Transverse colon (tissue), 4 donors: ENCODE data around the gene C1orf226. TPM values are rescaled to one million over a fixed set of nuclear protein-coding genes. Genes with fewer than 3 reads are reported as not detected.
"Not testable (repeated sequence)": the region's sequence is repeated elsewhere in the genome, so short reads cannot be mapped to it uniquely, and the experiment has no call there.

Source experiments
- DNase-seq: peaks from one replicate; pipeline ENCODE4 v3.0.0-alpha.2; 2019
- H3K27ac ChIP-seq, 4 donors: fragments of 200-600 bp; sonication (generic); 2 replicates each; pipeline ENCODE4 v1.5.1; 2016 to 2018; ENCODE audit warnings: inconsistent platforms in 4 of 4
- H3K27me3 ChIP-seq: fragments of 200-600 bp; sonication (generic); 2 replicates; pipeline ENCODE4 v1.5.1; 2017; ENCODE audit warnings: inconsistent platforms
- H3K36me3 ChIP-seq, 4 donors: fragments of 200-600 bp; sonication (generic); 2 replicates each; pipeline ENCODE4 v1.5.1; 2017 to 2019; ENCODE audit warnings: inconsistent platforms in 4 of 4
- H3K4me1 ChIP-seq, 4 donors: fragments of 200-600 bp; sonication (generic); 2 replicates each; pipeline ENCODE4 v1.5.1; 2017 to 2020; ENCODE audit warnings: inconsistent platforms in 4 of 4
- H3K4me3 ChIP-seq, 4 donors: fragments of 200-600 bp; sonication (generic); 1 replicate in 1 of 4; 2 replicates in 3 of 4; pipeline versions ENCODE4 v1.5.1 to v1.6.1; 2017 to 2019; ENCODE audit warnings: inconsistent platforms in 4 of 4
- H3K9me3 ChIP-seq, 2 donors: fragments of 200-600 bp; sonication (generic); 2 replicates each; pipeline ENCODE4 v1.5.1; 2017 to 2019; ENCODE audit warnings: inconsistent platforms in 2 of 2
- EP300 ChIP-seq: sonication (generic); formaldehyde crosslinking; IDR thresholded peaks from one replicate; pipeline ENCODE4 v1.6.1; 2017; ENCODE audit warnings: antibody characterized with exemption, low read depth
- POLR2A ChIP-seq: fragments of 450-650 bp; IDR thresholded peaks from one replicate; pipeline ENCODE4 v1.6.1; 2016; ENCODE audit warnings: antibody characterized with exemption, mild to moderate bottlenecking, moderate library complexity
- POLR2AphosphoS5 ChIP-seq, 3 donors: sonication (generic); formaldehyde crosslinking; IDR thresholded peaks; one replicate each; pipeline ENCODE4 v1.6.1; 2016; ENCODE audit warnings: antibody characterized with exemption in 3 of 3
- WGBS, 2 donors: methylation state at CpG; one replicate each; pipeline ENCODE4 v1.1.5; 2018; ENCODE audit warnings: low coverage in 1 of 2; 5-methylcytosine and 5-hydroxymethylcytosine counted together
- in situ Hi-C, 4 donors: fragments of 200-750 bp; cut with MboI; loops; one replicate each; pipeline versions ENCODE4 v1.15.0 to v1.15.1; 2017; ENCODE audit warnings: low sequenced_read_pairs in 3 of 4, low pct_ligation_motif_present in 1 of 4, low pct_unique_long_range_greater_than_20kb in 1 of 4
- intact Hi-C: fragments of 100-400 bp; cut with DNase I; formaldehyde crosslinking; loops from one replicate; pipeline ENCODE4 v1.15.1; 2023; ENCODE audit warnings: low total_unique reads
- total RNA-seq, 4 donors: library from RNA; depleted of rRNA; stranded (reverse); fragments of >200 nt; gene quantifications; one replicate each; pipeline ENCODE4 v1.1.0, GENCODE V29; 2016
- TF ChIP-seq, protein P1 (sequence below), 5 experiments: fragments of 200-600 bp in 3 of 5; fragments of 450-650 bp in 2 of 5; sonication (generic) in 3 of 5; IDR thresholded peaks; 1 replicate in 2 of 5; 2 replicates in 3 of 5; pipeline ENCODE4 v1.5.1; 2016 to 2017; ENCODE audit warnings: antibody characterized with exemption in 5 of 5, inconsistent platforms in 3 of 5, mild to moderate bottlenecking in 2 of 5, moderate library complexity in 1 of 5

C1orf226 gene
- total RNA-seq, 4 donors from 2014 or later = 13.1 to 20.3 (median 16.7) TPM

DNA sequence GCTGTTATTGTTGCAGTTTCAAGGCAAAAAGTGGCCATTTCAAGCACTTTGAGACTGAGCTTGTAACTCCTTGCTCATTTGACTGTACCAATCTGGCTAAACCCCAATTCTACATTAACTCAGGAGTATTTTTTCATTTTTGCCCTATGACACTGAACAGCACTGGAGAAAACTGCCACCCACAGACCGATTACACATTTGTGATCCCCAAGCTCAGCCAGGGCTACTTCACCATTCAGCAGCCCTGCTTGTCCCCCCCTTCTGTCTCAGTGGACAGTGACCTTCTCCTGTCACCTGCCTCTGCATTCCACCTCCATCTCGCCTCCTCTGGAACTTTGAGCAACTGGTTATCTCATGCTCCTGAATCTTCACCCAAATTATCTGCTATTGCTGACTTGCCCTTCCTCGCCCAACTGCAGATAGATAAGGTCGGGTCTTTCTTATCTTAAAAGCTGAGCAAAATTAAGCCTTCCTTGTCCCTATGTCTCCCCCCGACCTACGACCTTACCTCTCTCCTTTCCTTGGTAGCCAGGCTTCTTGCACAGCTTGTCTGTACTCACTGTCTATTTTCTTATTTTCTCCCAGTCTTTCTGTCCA, 30.2 kb upstream of the C1orf226 start:
- WGBS, 2 donors = 77 to 80% methylated on average over 6 of the region's 6 CpGs
- H3K4me1 ChIP-seq = peaks cover 0 to 13% (median 11%) of the 10 kb centered on the region in 4 donors

DNA sequence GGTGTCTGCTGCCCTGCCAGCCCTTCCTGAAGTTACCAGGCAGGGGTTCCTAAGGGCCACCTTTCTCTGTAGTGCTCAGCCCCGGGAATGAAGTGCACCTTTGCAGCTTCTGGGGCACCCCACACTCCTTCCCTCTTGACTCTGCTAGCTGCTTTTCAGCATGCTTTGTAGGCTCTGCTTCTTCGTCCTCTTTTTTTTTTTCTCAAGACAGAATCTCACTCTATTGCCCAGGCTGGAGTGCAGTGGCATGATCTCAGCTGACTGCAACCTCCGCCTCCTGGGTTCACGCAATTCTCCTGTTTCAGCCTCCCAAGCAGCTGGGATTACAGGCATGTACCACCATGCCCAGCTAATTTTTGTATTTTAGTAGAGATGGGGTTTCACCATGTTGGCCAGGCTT, 29.7 kb upstream of the C1orf226 start:
- H3K36me3 ChIP-seq, H3K9me3 ChIP-seq, DNase-seq, H3K4me3 ChIP-seq, in situ Hi-C loops, H3K27ac ChIP-seq, intact Hi-C loops, H3K27me3 ChIP-seq: not testable (repeated sequence)
- H3K4me1 ChIP-seq = peaks cover 0 to 13% (median 11%) of the 10 kb centered on the region in 4 donors
- WGBS, 2 donors = 81 to 91% methylated on average over 3 of the region's 4 CpGs

More for the DNA sequence above, 30.2 kb upstream of the C1orf226 start:
- TF ChIP-seq, protein P1, sequence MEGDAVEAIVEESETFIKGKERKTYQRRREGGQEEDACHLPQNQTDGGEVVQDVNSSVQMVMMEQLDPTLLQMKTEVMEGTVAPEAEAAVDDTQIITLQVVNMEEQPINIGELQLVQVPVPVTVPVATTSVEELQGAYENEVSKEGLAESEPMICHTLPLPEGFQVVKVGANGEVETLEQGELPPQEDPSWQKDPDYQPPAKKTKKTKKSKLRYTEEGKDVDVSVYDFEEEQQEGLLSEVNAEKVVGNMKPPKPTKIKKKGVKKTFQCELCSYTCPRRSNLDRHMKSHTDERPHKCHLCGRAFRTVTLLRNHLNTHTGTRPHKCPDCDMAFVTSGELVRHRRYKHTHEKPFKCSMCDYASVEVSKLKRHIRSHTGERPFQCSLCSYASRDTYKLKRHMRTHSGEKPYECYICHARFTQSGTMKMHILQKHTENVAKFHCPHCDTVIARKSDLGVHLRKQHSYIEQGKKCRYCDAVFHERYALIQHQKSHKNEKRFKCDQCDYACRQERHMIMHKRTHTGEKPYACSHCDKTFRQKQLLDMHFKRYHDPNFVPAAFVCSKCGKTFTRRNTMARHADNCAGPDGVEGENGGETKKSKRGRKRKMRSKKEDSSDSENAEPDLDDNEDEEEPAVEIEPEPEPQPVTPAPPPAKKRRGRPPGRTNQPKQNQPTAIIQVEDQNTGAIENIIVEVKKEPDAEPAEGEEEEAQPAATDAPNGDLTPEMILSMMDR (IDR thresholded peaks at IDR 0.05) = no peak
- TF ChIP-seq POLR2AphosphoS5 (IDR thresholded peaks at IDR 0.05) (no peak), EP300 (no peak), POLR2A (no peak)
- intact Hi-C loops (no loop called here), in situ Hi-C loops (no loop called here)
- Histone ChIP-seq H3K4me3 (no peak overlapping the region), H3K9me3 (no peaks in the 10 kb centered on the region), H3K27me3 (no peaks in the 10 kb centered on the region), H3K27ac (no peak overlapping the region), H3K36me3 (no peaks in the 10 kb centered on the region)
- DNase-seq = no peak

GRCh38 chr1:162353078-162353477, 28.4 kb upstream of the C1orf226 start:
- in situ Hi-C loops = no loop called here
- Histone ChIP-seq H3K9me3 (no peaks in the 10 kb centered on the region), H3K36me3 (no peaks in the 10 kb centered on the region), H3K27ac (no peak overlapping the region), H3K4me3 (no peak overlapping the region), H3K4me1 (peaks cover 0 to 16% (median 11%) of the 10 kb centered on the region in 4 donors), H3K27me3 (no peaks in the 10 kb centered on the region)
- DNase-seq = no peak
- TF ChIP-seq EP300 (no peak), POLR2AphosphoS5 (IDR thresholded peaks at IDR 0.05) (no peak), POLR2A (no peak)
- TF ChIP-seq, protein P1 (IDR thresholded peaks at IDR 0.05) = no peak
- intact Hi-C loops = no loop called here
- 85 to 87% methylated on average over 9 of the region's 9 CpGs for WGBS, 2 donors

DNA sequence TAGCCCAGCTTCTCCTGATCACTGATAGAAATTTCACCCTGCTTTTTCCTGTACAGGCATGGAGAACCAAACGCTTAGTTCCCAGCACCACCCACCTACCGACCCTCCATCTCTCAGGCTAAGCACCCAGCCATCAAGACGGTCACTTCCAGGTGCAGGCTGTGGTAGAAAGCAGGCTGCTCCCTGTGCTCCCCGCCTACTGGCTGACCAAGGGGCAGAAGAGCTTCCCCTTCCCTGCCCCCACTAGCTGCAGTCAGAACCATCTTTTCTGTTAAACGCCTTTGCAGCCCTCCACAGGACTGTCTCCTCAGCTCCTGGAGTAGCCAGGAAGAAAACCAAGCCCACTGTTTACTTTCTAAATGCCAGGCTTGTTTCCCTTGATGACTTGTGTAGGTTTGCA, 27.8 kb upstream of the C1orf226 start:
- Histone ChIP-seq H3K9me3 (no peaks in the 10 kb centered on the region), H3K4me3 (no peak overlapping the region), H3K36me3 (no peaks in the 10 kb centered on the region), H3K4me1 (peaks cover 0 to 17% (median 11%) of the 10 kb centered on the region in 4 donors), H3K27me3 (no peaks in the 10 kb centered on the region), H3K27ac (no peak overlapping the region)
- intact Hi-C loops (no loop called here), in situ Hi-C loops (no loop called here)
- 50 to 69% methylated on average over 1 to 5 of the region's 5 CpGs for WGBS, 2 donors
- TF ChIP-seq, protein P1 (IDR thresholded peaks at IDR 0.05) = no peak
- no peak for TF ChIP-seq EP300
- no peak for TF ChIP-seq POLR2AphosphoS5 (IDR thresholded peaks at IDR 0.05)
- TF ChIP-seq POLR2A = no peak
- DNase-seq = no peak

GRCh38 chr1:162357681-162358266, 23.8 kb upstream of the C1orf226 start:
- DNase-seq = no peak
- Histone ChIP-seq H3K9me3 (no peaks in the 10 kb centered on the region), H3K36me3 (no peaks in the 10 kb centered on the region), H3K4me3 (no peak overlapping the region), H3K27me3 (no peaks in the 10 kb centered on the region), H3K27ac (no peak overlapping the region), H3K4me1 (peaks cover 0 to 7% (median 0%) of the 10 kb centered on the region in 4 donors)
- in situ Hi-C loops (no loop called here), intact Hi-C loops (no loop called here)
- TF ChIP-seq, protein P1 (IDR thresholded peaks at IDR 0.05) = peak; percentile 41 to 64 (median 51)
- TF ChIP-seq POLR2AphosphoS5 (IDR thresholded peaks at IDR 0.05) = no peak
- 20 to 41% methylated on average over 1 to 5 of the region's 5 CpGs for WGBS, 2 donors
